ENCODE measurements around the gene DCTD.

Gene DCTD

GRCh38 chr4:182895791-182896292, 21.3 kb downstream of the DCTD start:
- no peak for TF ChIP-seq CTCF (IDR thresholded peaks at IDR 0.05; ENCODE audit: borderline replicate concordance, insufficient read depth, low read depth, low read length)
- H3K4me3 ChIP-seq (ENCODE audit: low read depth, low read length), result no peak overlapping the region

- no peak overlapping the region for H3K4me3 ChIP-seq (ENCODE audit: low read depth, low read length)
- no peak for TF ChIP-seq CTCF (IDR thresholded peaks at IDR 0.05; ENCODE audit: borderline replicate concordance, insufficient read depth, low read depth, low read length)
Measured at GRCh38 chr4:182894681-182895275, 22.4 kb downstream of the DCTD start.

GRCh38 chr4:182893474-182894080, 23.6 kb downstream of the DCTD start:
- H3K4me3 ChIP-seq (ENCODE audit: low read depth, low read length), result no peak overlapping the region
- TF ChIP-seq CTCF (IDR thresholded peaks at IDR 0.05; ENCODE audit: borderline replicate concordance, insufficient read depth, low read depth, low read length), result no peak

GRCh38 chr4:182893047-182893446, 24.1 kb downstream of the DCTD start:
- no peak for TF ChIP-seq CTCF (IDR thresholded peaks at IDR 0.05; ENCODE audit: borderline replicate concordance, insufficient read depth, low read depth, low read length)

GRCh38 chr4:182890202-182890601, 27.0 kb downstream of the DCTD start:
- no peak for TF ChIP-seq CTCF (IDR thresholded peaks at IDR 0.05; ENCODE audit: borderline replicate concordance, insufficient read depth, low read depth, low read length)
- H3K4me3 ChIP-seq (ENCODE audit: low read depth, low read length), result no peak overlapping the region

More at GRCh38 chr4:182893047-182893446, 24.1 kb downstream of the DCTD start:
- H3K4me3 ChIP-seq (ENCODE audit: low read depth, low read length), result no peak overlapping the region

GRCh38 chr4:182888891-182889290, 28.3 kb downstream of the DCTD start:
- H3K4me3 ChIP-seq (ENCODE audit: low read depth, low read length), result no peak overlapping the region
- TF ChIP-seq CTCF (IDR thresholded peaks at IDR 0.05; ENCODE audit: borderline replicate concordance, insufficient read depth, low read depth, low read length), result no peak

GRCh38 chr4:182886768-182887167, 30.4 kb downstream of the DCTD start:
- no peak for TF ChIP-seq CTCF (IDR thresholded peaks at IDR 0.05; ENCODE audit: borderline replicate concordance, insufficient read depth, low read depth, low read length)
- no peak overlapping the region for H3K4me3 ChIP-seq (ENCODE audit: low read depth, low read length)

Measured in GM12875 (cell line).